GM12874 (cell line): ENCODE data around the gene TSC2.

Experiments
- TF ChIP-seq, protein P1 (sequence below): IDR thresholded peaks from 2 replicates; pipeline ENCODE4 v1.5.1; 2011; ENCODE audit warnings: low read depth, mild to moderate bottlenecking, control low read depth, low read length, moderate library complexity; ENCODE audit not compliant: insufficient read depth

The TSC2 gene

DNA sequence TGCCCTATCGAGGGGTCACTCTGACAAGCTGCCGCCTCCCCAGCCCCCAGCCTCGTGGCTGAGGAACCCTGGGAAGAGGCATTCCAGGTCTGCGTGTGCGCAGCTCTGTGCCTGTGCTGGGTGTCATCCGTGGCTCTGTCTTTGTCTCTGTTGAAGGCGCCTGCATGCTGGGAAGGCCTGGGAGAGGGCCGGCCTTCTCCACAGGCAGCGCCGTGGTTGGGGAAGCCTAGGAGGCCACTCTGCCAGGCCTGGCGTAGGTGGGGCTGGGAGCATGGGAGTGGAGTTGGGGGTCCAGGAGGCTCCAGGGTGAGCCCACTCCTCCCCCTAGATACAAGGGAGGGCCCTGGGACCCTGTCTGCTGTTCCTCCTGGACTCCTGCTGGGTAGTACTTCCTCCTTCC is 17.7 kb upstream of the TSC2 start:
- TF ChIP-seq, protein P1, sequence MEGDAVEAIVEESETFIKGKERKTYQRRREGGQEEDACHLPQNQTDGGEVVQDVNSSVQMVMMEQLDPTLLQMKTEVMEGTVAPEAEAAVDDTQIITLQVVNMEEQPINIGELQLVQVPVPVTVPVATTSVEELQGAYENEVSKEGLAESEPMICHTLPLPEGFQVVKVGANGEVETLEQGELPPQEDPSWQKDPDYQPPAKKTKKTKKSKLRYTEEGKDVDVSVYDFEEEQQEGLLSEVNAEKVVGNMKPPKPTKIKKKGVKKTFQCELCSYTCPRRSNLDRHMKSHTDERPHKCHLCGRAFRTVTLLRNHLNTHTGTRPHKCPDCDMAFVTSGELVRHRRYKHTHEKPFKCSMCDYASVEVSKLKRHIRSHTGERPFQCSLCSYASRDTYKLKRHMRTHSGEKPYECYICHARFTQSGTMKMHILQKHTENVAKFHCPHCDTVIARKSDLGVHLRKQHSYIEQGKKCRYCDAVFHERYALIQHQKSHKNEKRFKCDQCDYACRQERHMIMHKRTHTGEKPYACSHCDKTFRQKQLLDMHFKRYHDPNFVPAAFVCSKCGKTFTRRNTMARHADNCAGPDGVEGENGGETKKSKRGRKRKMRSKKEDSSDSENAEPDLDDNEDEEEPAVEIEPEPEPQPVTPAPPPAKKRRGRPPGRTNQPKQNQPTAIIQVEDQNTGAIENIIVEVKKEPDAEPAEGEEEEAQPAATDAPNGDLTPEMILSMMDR, result no peak

DNA sequence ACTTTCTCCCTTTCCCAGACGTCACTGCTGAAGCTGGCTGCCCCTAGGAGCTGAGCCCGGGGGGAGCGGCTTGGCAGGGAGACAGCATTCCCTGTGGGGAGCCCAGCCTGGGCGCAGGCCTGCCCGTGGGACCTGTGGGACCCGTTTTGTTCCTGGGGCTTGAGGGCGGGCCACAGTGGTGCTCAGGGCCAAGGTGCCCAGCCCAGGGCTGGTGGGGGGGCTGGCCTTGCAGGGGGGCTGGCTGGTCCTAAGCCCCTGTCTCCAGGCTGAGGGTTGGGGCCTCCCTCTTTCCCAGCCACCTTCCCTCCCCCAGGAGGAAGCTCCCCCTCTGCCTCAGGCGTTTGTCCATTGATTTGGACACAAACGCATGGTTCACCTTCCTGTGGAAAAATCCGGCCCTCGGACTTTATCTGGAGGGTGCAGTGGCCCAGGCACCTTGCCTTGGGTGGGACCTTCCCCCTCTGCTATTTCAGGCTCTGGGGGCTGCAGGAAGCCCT is 16.7 kb upstream of the TSC2 start:
- TF ChIP-seq, protein P1, result no peak

DNA sequence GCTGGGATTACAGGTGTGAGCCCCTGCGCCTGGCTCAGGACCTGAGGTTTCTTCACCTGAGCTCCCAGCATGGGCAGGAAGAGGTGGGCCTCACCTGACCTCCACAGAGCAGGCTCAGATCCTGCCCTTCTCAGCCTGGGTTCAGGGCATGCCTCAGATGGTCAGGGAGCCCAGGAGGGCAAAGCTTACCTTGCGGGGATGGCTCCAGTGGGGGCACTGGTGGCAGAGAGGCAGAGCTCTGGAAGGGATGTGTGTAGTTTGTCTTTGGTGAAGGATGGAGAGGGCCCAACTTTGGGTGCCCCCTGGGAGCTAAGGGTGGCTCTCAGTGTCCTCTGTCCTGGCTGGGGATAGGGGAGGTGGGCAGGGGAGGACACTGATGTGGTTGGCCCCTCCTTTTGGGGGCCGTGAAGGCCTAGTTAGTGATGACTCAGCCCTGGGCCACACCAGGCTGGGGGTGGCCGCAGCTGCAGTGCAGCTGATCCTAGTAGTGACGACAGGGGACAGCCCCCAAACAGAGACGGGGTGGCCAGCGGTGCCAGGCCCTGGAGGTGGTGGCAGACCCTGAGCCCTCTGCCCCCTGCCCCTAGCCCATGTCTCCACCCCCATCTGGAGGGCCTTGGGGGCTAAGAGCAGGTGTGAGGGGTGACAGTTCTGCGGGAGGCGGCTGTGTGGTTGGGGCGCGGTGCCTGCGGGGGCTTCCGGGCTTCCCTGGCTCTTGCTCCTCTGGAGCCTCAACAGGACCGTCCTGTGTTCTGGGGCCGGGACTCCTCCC is 15.3 kb upstream of the TSC2 start:
- TF ChIP-seq, protein P1, result no peak

DNA sequence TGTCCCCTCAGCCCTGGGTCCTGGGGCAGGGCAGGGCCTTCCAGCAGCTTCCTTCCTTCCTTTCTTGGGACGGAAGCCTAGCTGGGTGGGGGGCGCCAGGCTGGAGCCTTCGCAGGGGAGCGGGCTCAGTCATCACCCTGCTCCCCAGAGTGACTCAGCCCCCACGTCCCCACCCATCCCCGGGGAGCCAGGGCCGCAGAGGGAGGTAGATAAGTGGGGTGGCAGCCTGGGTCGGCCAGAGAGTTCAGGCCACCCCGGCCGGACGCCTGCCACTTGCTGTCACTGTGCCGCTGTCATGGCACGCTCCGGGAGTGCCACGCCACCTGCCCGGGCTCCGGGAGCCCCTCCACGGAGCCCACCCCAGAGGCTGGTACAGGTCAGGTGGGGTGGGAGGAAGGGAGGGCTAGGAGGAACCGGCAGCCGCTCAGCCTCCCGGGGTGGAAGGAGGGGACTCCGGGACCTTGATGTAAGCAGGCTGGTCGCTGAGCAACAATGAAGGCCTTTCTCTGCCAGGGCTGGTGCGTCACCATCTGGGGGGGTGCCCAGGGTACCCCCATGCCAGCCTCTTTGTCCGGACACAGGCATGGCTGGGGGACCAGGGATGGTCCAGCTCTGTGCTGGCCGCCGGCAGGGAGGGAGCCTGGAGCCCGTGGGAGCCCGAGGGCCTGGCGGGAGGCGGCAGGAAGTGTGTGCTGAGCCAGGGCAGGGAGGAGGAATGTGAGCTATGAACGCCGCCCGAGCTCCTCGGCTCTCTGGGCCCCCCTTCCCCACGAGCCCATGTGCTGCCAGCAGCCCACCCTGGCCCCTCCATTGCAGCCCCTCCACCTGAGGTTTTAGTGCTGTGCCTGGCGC is 14.5 kb upstream of the TSC2 start:
- TF ChIP-seq, protein P1, result no peak

DNA sequence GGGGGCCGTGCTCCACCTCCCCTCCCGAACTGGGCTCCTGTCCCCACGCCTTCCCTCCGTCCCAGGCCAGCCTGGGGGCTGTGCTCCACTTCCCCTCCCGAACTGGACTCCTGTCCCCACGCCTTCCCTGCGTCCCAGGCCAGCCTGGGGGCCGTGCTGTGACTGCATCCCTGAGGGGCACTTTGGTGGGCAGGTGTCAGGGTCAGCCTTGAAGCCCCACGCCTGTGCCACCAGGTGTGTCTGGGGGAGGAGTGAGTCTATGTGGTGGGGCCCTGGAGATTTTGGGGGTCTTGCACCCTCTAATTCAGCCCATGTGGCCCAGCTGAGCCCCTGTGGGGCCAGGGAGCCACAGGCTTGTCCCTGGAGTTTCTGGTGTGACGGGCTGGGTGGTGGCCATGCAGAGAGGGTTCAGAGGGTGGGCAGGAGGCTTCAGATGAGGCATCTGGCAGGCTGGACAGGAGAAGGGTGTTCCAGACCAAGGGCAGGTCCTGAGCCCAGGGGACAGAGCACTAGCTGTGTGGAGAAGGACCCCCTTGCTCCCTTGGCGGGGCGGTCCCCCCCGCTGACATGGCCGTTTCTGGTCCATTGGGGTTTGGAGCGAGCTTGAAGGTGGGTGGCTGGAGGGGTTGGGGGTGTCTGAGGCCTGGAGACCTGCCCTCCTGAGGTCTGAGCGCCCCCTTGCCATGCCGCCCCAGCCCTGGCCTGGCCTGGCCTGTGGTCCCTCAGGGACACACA is 12.9 kb upstream of the TSC2 start:
- TF ChIP-seq, protein P1, result no peak

DNA sequence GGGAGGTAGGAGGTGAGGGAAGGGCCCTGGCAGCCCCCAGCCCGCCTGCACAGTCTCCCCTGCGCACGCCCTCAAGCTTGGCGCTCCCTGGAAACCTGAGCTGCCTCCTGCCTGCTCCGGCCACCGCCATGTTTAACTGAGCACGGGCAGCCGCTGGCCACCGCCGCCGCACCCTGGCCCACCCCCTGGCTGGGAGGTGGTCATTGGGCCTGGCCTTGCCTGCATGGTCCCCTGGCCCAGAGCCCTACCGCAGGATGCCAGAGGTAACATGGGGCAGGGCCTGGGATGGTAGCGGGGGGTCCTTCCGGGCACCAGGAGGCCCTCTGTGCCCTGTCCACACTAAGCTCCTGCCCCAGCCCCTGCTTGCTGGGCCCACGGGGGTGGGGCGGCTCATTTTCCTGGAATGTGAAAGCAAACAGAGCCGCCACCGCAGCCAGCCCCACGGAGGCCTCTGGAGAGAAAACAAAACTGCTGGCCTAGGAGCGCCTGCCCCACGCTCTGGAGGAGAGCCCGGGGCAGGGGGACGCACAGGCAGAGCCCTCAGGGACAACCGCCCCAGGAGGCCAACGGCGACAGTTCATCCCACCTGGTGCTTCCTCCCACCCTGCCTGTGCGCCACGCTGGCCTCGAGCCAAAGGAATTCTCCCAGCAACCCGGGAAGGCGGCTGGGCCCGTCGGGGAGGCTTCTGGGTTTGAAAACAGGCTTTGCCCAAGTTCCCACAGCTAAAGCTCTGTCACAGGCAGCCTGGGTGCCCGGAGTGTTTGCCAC is 12.2 kb upstream of the TSC2 start:
- TF ChIP-seq, protein P1, result no peak
